ENCODE data around the gene SFXN5.

DNA sequence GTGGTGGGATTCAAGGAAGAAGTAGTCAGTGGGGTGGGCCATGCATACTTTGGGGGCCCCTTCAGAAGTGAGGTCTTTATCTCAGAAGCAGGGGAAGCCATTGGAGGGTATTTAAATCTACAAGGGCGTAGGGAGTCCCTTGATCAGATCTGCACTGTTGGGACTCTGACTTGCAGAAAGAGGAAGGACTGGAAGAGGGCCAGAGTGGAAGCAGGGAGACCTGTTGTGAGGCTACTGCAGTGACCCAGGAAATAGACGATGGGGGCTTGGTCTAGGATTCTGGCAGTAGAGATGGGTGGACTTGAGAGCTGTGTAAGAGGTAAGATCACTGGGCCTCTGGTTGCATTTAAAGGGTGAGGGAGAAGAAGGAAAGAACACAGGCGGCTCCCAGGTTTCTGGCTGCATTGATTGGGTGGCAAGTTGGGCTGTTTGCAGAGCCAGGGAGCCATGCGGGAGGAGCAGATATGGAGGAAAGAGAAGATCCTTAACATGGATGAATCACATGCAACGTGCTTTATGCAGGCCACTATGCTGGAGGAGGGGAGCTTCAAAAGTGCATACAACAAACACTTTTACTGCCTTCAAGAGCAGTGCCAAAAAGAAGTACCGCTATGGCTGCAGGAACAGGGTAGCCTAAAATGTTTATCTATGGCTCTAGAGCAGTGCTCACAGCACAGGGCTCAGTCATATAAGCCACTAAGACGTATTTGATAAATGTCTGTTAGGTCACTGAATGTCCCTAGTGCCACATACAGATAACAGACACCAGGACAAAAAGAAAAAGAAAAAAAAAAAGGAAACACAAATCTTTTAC lies 2.3 kb downstream of the SFXN5 start:
- TF ChIP-seq, protein P1, sequence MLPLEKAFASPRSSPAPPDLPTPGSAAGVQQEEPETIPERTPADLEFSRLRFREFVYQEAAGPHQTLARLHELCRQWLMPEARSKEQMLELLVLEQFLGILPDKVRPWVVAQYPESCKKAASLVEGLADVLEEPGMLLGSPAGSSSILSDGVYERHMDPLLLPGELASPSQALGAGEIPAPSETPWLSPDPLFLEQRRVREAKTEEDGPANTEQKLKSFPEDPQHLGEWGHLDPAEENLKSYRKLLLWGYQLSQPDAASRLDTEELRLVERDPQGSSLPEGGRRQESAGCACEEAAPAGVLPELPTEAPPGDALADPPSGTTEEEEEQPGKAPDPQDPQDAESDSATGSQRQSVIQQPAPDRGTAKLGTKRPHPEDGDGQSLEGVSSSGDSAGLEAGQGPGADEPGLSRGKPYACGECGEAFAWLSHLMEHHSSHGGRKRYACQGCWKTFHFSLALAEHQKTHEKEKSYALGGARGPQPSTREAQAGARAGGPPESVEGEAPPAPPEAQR (CRISPR knock-in tag; IDR thresholded peaks at IDR 0.05) = no peak
- TF ChIP-seq, protein P2, sequence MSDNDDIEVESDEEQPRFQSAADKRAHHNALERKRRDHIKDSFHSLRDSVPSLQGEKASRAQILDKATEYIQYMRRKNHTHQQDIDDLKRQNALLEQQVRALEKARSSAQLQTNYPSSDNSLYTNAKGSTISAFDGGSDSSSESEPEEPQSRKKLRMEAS (CRISPR knock-in tag; IDR thresholded peaks at IDR 0.05) = no peak
- TF ChIP-seq NR2C2 (CRISPR knock-in tag; IDR thresholded peaks at IDR 0.05) = no peak
- TF ChIP-seq FOXK1 (CRISPR knock-in tag; IDR thresholded peaks at IDR 0.05) = no peak
- TF ChIP-seq ZNF423 (CRISPR knock-in tag; IDR thresholded peaks at IDR 0.05) = no peak
